HepG2 (cell line): Measurements from ENCODE around the gene BCAS4. TPM values are rescaled to one million over a fixed set of nuclear protein-coding genes. Genes with fewer than 3 reads are reported as not detected.
A peak's percentile ranks its signal among the peaks of the same experiment; 100 is the strongest.

Experiments used
- ATAC-seq: fragments of 200-7000 bp; cut with Tn5 transposase; 3 replicates; pipeline ENCODE4 v1.9.1; 2020; ENCODE audit warnings: mild to moderate bottlenecking, moderate library complexity
- BruUV-seq: library from RNA; stranded (reverse); fragments of 400-500 nt; replicated peaks from 2 replicates; lab custom pipeline; 2021; lab: Mats Ljungman, UMichigan
- CTCF ChIA-PET: fragments of 300-600 bp; formaldehyde crosslinking; extraction: SDS; loops from one replicate; lab custom pipeline; 2021; ENCODE audit warnings: low total read pairs, inconsistent platforms, low intra/inter-chr PET ratio; lab: Yijun Ruan, JAX
- POLR2A ChIA-PET: fragments of 350-600 bp; sonication (Branson Sonifier 250); formaldehyde crosslinking; loops from one replicate; lab custom pipeline; 2020; ENCODE audit warnings: antibody characterized with exemption, inconsistent platforms; lab: Yijun Ruan, JAX
- DNase-seq: peaks from one replicate; pipeline ENCODE4 v3.0.0-alpha.2; 2015; ENCODE audit warnings: low spot score
- FAIRE-seq: peaks from 3 replicates; lab custom pipeline; 2011; peaks lifted over from hg19 to GRCh38; lab: Jason Lieb, UNC
- H2AFZ ChIP-seq: one replicate; pipeline ENCODE4 v1.6.1; 2011; ENCODE audit warnings: low read length, inconsistent platforms
- H3K27ac ChIP-seq: fragments of 300-600 bp; 3 replicates; pipeline ENCODE4 v1.8.0; 2011; ENCODE audit warnings: mixed run types, mild to moderate bottlenecking, mixed read lengths, low read length, inconsistent platforms; ENCODE audit not compliant: insufficient read depth; ENCODE audit errors: extremely low read length
- H3K27me3 ChIP-seq, 2 experiments: fragments of 200-600 bp in 1 of 2; 2 replicates in 1 of 2; 3 replicates in 1 of 2; pipeline versions ENCODE4 v1.6.0 to v1.8.0; 2011; ENCODE audit warnings: low read length in 2 of 2, mild to moderate bottlenecking in 2 of 2, moderate library complexity in 2 of 2, inconsistent platforms in 1 of 2; ENCODE audit not compliant: insufficient read depth in 2 of 2, control insufficient read depth in 1 of 2
- H3K36me3 ChIP-seq, 2 experiments: fragments of 200-600 bp in 1 of 2; replicated peaks in 1 of 2; 2 replicates in 1 of 2; 3 replicates in 1 of 2; pipeline versions ENCODE4 v1.5.1 to v1.8.0; 2011; ENCODE audit warnings: low read length in 2 of 2, inconsistent platforms in 1 of 2; ENCODE audit not compliant: insufficient read depth in 2 of 2, control insufficient read depth in 1 of 2
- H3K4me1 ChIP-seq: 2 replicates; pipeline ENCODE4 v1.5.1; 2012; ENCODE audit warnings: low read length, inconsistent platforms; ENCODE audit not compliant: insufficient read depth
- H3K4me2 ChIP-seq: 2 replicates; pipeline ENCODE4 v1.6.0; 2011; ENCODE audit warnings: low read depth, low read length, inconsistent platforms
- H3K4me3 ChIP-seq, 3 experiments: fragments of 200-600 bp in 1 of 3; sonication (generic), shearing (Covaris generic) in 1 of 3; replicated peaks in 1 of 3; 2 replicates each; pipeline ENCODE4 v1.5.1; 2011 to 2016; ENCODE audit warnings: low read length in 3 of 3, inconsistent platforms in 2 of 3, low read depth in 2 of 3, mild to moderate bottlenecking in 2 of 3, control low read depth in 1 of 3, mixed read lengths in 1 of 3; ENCODE audit not compliant: insufficient read depth in 1 of 3
- H3K79me2 ChIP-seq: one replicate; pipeline ENCODE4 v1.6.1; 2011; ENCODE audit warnings: low read length, inconsistent platforms; ENCODE audit not compliant: insufficient read depth
- H3K9ac ChIP-seq: 2 replicates; pipeline ENCODE4 v1.6.0; 2011; ENCODE audit warnings: mild to moderate bottlenecking, low read depth, low read length, inconsistent platforms; ENCODE audit not compliant: insufficient read depth
- H3K9me3 ChIP-seq: 2 replicates; pipeline ENCODE4 v1.5.1; 2012; ENCODE audit warnings: mild to moderate bottlenecking, low read length
- H4K20me1 ChIP-seq: 2 replicates; pipeline ENCODE4 v1.6.0; 2011; ENCODE audit warnings: inconsistent platforms, mild to moderate bottlenecking, low read length, moderate library complexity; ENCODE audit not compliant: insufficient read depth
- IKZF4 ChIP-seq: sonication (generic); formaldehyde crosslinking; IDR thresholded peaks from 2 replicates; pipeline ENCODE4 v1.5.1; 2020; ENCODE audit warnings: borderline replicate concordance, mild to moderate bottlenecking, low read depth, missing genetic modification reagents; ENCODE audit errors: not compliant biosample characterization
- KDM1A ChIP-seq: IDR thresholded peaks from 2 replicates; pipeline ENCODE4 v1.6.1; 2016; ENCODE audit warnings: missing compliant biosample characterization
- KDM5A ChIP-seq: fragments of 200-600 bp; sonication (generic); IDR thresholded peaks from 2 replicates; pipeline ENCODE4 v1.7.0; 2018; ENCODE audit warnings: antibody characterized with exemption, mild to moderate bottlenecking, low read length, borderline replicate concordance
- MAFF ChIP-seq: IDR thresholded peaks from 2 replicates; pipeline ENCODE4 v1.6.1; 2011; ENCODE audit warnings: low read depth, low read length, improper control_type of control experiment
- MAFK ChIP-seq, 2 experiments: IDR thresholded peaks in 1 of 2; conservative IDR thresholded peaks in 1 of 2; 2 replicates each; pipeline ENCODE4 v1.6.1; 2011; ENCODE audit warnings: improper control_type of control experiment in 2 of 2, low read length in 2 of 2
- MED1 ChIP-seq: sonication (generic); formaldehyde crosslinking; IDR thresholded peaks from 2 replicates; pipeline ENCODE4 v1.4.0; 2020; ENCODE audit warnings: missing genetic modification reagents
- NFIC ChIP-seq: IDR thresholded peaks from 2 replicates; pipeline ENCODE4 v1.6.1; 2012; ENCODE audit warnings: mild to moderate bottlenecking, low read length, inconsistent platforms
- POGZ ChIP-seq: sonication (generic); formaldehyde crosslinking; IDR thresholded peaks from 2 replicates; pipeline ENCODE4 v1.4.0; 2020; ENCODE audit warnings: mild to moderate bottlenecking, missing genetic modification reagents
- REPIN1 ChIP-seq: sonication (generic); formaldehyde crosslinking; IDR thresholded peaks from 2 replicates; pipeline ENCODE4 v1.8.0; 2022; ENCODE audit warnings: missing genetic modification reagents, low read depth, mild to moderate bottlenecking, borderline replicate concordance
- SP2 ChIP-seq: sonication (generic); formaldehyde crosslinking; IDR thresholded peaks from 2 replicates; pipeline ENCODE4 v1.5.1; 2020; ENCODE audit warnings: mild to moderate bottlenecking, missing genetic modification reagents
- SRF ChIP-seq: IDR thresholded peaks from 2 replicates; pipeline ENCODE4 v1.6.1; 2011; ENCODE audit warnings: mild to moderate bottlenecking, low read depth, low read length, moderate library complexity
- TOE1 ChIP-seq: sonication (generic); formaldehyde crosslinking; IDR thresholded peaks from 2 replicates; pipeline ENCODE4 v1.4.0; 2020; ENCODE audit warnings: mild to moderate bottlenecking, missing genetic modification reagents
- ZFP82 ChIP-seq: sonication (generic); formaldehyde crosslinking; IDR thresholded peaks from 2 replicates; pipeline ENCODE4 v1.5.1; 2020; ENCODE audit warnings: mild to moderate bottlenecking, missing genetic modification reagents, borderline replicate concordance
- ZNF138 ChIP-seq: sonication (generic); formaldehyde crosslinking; IDR thresholded peaks from 2 replicates; pipeline ENCODE4 v1.5.0; 2020; ENCODE audit warnings: mild to moderate bottlenecking, low read depth, missing genetic modification reagents
- ZNF256 ChIP-seq: sonication (generic); formaldehyde crosslinking; conservative IDR thresholded peaks from 2 replicates; pipeline ENCODE4 v1.4.0; 2020; ENCODE audit warnings: missing genetic modification reagents
- ZNF496 ChIP-seq: sonication (generic); formaldehyde crosslinking; IDR thresholded peaks from 2 replicates; pipeline ENCODE4 v1.8.1; 2023; ENCODE audit warnings: mild to moderate bottlenecking, moderate library complexity, missing genetic modification reagents; ENCODE audit not compliant: insufficient replicate concordance
- ZNF549 ChIP-seq: sonication (generic); formaldehyde crosslinking; IDR thresholded peaks from 2 replicates; pipeline ENCODE4 v1.5.0; 2020; ENCODE audit warnings: missing genetic modification reagents
- ZNF780A ChIP-seq: sonication (generic); formaldehyde crosslinking; IDR thresholded peaks from 2 replicates; pipeline ENCODE4 v1.8.0; 2022; ENCODE audit warnings: mild to moderate bottlenecking, missing genetic modification reagents, moderate library complexity
- WGBS: methylation state at CpG from one replicate; pipeline ENCODE4 v1.1.6; 2017; ENCODE audit warnings: low lambda C conversion rate; 5-methylcytosine and 5-hydroxymethylcytosine counted together
- in situ Hi-C: cut with HindIII; loops from 2 replicates; pipeline ENCODE4 v1.10.0; 2017; ENCODE audit warnings: low pct_unique_long_range_greater_than_20kb; ENCODE audit not compliant: extremely low pct_ligation_motif_present
- intact Hi-C: fragments of 100-400 bp; cut with micrococcal nuclease; formaldehyde crosslinking; loops from one replicate; pipeline ENCODE4 v1.10.0; 2022; ENCODE audit not compliant: unreplicated experiment
- polyA plus RNA-seq, 8 experiments: library from polyadenylated mRNA; depleted of rRNA in 3 of 8; stranded (reverse) in 7 of 8; unstranded in 1 of 8; fragments of >200 nt; fragmentation: Illumina TruSeq in 4 of 8; extraction: Trizol in 4 of 8; gene quantifications; 2 replicates each; pipeline versions ENCODE4 v1.2.1 to v1.2.3, GENCODE V29; 2011 to 2016; ENCODE audit warnings: low read depth in 4 of 8, missing spikeins in 1 of 8, mixed read lengths in 1 of 8; ENCODE audit not compliant: insufficient read depth in 1 of 8
- total RNA-seq, 5 experiments: library from RNA; depleted of rRNA; stranded (reverse); fragments of >200 nt; fragmentation: Illumina TruSeq; extraction: Trizol; gene quantifications; 2 replicates each; pipeline ENCODE4 v1.2.3, GENCODE V29; 2016; ENCODE audit warnings: low read depth in 1 of 5
- TF ChIP-seq, protein P1 (sequence below): sonication (generic); formaldehyde crosslinking; IDR thresholded peaks from 2 replicates; pipeline ENCODE4 v1.4.0; 2020; ENCODE audit warnings: low read depth, mild to moderate bottlenecking, missing genetic modification reagents

BCAS4 gene
- total and polyA plus RNA-seq, 2 of the 13 experiments (the other 11 are each of a cell fraction or from before 2014, with no cell fraction given), result 7.2 to 8.0 TPM

DNA sequence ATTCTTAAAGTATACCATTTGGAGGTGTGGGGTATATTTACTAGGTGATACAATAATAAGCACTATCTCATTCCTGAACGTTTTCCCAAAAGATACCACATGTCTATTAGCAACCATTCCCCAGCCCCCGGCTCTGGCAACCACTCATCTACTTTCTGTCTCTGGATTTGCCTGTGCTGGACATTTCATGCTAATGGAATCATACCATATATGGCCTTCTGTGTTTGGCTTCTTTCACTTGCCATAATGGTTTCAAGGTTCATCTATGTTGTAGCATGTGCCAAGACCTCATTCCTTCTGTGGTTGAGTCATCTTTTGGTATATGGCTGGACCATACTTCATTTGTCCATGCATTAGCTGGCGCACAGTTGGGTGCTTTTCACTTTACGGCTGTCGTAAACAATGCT is 39.7 kb downstream of the BCAS4 start:
- POLR2A ChIA-PET, result no interaction called here
- DNase-seq, result peak; percentile 51
- WGBS, result 79% methylated on average over 5 of the region's 5 CpGs
- Histone ChIP-seq H4K20me1 (no peaks in the 10 kb centered on the region), H3K4me2 (no peak overlapping the region), H3K9ac (no peak overlapping the region), H3K4me1 (no peaks in the 10 kb centered on the region), H3K79me2 (no peaks in the 10 kb centered on the region), H3K4me3 (no peak overlapping the region), H3K9me3 (no peaks in the 10 kb centered on the region), H3K27me3 (no peaks in the 10 kb centered on the region), H3K27ac (no peak overlapping the region), H2AFZ (no peak overlapping the region), H3K36me3 (no peaks in the 10 kb centered on the region)
- no TSS peak for BruUV-seq
- in situ Hi-C loops (no loop called here), intact Hi-C loops (no loop called here)
- no peak for FAIRE-seq
- ATAC-seq, result peak; percentile 18; the same call in 2 of the 3 replicates
- TF ChIP-seq SRF (peak; percentile 79), ZNF549 (CRISPR knock-in tag) (no peak), NFIC (no peak), ZFP82 (CRISPR knock-in tag) (no peak), POGZ (CRISPR knock-in tag) (no peak)
- TF ChIP-seq, protein P1, sequence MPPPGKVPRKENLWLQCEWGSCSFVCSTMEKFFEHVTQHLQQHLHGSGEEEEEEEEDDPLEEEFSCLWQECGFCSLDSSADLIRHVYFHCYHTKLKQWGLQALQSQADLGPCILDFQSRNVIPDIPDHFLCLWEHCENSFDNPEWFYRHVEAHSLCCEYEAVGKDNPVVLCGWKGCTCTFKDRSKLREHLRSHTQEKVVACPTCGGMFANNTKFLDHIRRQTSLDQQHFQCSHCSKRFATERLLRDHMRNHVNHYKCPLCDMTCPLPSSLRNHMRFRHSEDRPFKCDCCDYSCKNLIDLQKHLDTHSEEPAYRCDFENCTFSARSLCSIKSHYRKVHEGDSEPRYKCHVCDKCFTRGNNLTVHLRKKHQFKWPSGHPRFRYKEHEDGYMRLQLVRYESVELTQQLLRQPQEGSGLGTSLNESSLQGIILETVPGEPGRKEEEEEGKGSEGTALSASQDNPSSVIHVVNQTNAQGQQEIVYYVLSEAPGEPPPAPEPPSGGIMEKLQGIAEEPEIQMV, result no peak
- CTCF ChIA-PET, result no interaction called here

DNA sequence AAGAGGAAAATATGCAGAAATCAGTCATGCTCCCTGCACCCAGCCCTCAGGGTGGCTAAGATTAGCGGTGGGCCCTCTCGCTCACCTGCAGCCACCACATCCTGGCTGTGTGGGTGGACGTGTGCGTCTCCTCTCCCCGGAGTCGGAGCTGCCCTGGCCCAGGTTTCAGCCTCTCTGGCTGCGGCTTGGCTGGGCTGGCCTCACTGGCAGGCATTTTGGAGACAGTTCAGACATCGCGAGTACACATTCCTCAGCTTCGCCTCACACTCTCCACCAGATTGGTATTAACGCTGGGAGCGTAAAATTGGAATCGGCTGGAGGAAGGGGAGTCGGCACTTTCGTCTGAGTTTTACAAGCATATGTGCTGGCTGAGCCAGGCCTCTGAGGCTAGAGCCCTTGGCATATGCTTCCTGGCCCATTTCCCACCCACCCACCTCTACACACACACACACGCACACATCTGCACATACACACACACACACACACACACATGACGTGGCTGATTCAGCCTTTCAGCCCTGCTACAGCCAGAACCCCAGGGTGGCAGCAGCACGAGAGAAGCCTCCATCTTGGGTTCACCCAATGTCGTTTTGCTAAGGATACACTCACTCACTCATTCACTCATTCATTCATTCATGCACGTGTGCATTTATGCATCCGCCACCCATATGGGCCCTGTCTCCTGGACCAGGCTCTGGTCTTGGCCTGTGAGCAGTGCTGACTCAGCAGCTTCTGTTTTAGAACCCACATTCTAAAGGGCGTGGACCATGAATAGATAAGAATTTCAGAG is 42.9 kb downstream of the BCAS4 start:
- Histone ChIP-seq H3K27me3 (no peaks in the 10 kb centered on the region), H4K20me1 (no peaks in the 10 kb centered on the region), H3K9me3 (no peaks in the 10 kb centered on the region), H2AFZ (no peak overlapping the region), H3K27ac (no peak overlapping the region), H3K36me3 (no peaks in the 10 kb centered on the region), H3K4me3 (no peak overlapping the region), H3K79me2 (no peaks in the 10 kb centered on the region), H3K9ac (no peak overlapping the region), H3K4me2 (no peak overlapping the region), H3K4me1 (no peaks in the 10 kb centered on the region)
- POLR2A ChIA-PET, result no interaction called here
- CTCF ChIA-PET, result no interaction called here
- in situ Hi-C loops (no loop called here), intact Hi-C loops (no loop called here)
- FAIRE-seq (no peak), ATAC-seq (no peak), DNase-seq (no peak)
- no TSS peak for BruUV-seq
- WGBS, result 94% methylated on average over 22 of the region's 22 CpGs
- TF ChIP-seq MAFF (peak; percentile 99), MAFK (conservative IDR thresholded peaks at IDR 0.05 in 1 of 2, IDR thresholded peaks at IDR 0.05 in 1 of 2; ENCODE audit: low read length in 2 of 2) (peak; percentile 98 to 99), ZNF496 (CRISPR knock-in tag) (no peak), ZNF780A (CRISPR knock-in tag) (no peak), MED1 (CRISPR knock-in tag) (no peak), KDM5A (no peak), ZNF256 (CRISPR knock-in tag) (no peak), KDM1A (CRISPR knock-in tag) (no peak), TOE1 (CRISPR knock-in tag) (no peak), ZNF138 (CRISPR knock-in tag) (no peak), SP2 (CRISPR knock-in tag) (no peak), REPIN1 (no peak), IKZF4 (CRISPR knock-in tag) (no peak)
